HuH-7.5 (cell line): ENCODE measurements around the gene SLC16A4.
"Not testable (repeated sequence)": the region's sequence is repeated elsewhere in the genome, so short reads cannot be mapped to it uniquely, and the experiment has no call there.

ENCODE experiments used
- DNase-seq: peaks from one replicate; pipeline ENCODE4 v3.0.0; 2011; ENCODE audit warnings: low spot score

SLC16A4 gene

DNA sequence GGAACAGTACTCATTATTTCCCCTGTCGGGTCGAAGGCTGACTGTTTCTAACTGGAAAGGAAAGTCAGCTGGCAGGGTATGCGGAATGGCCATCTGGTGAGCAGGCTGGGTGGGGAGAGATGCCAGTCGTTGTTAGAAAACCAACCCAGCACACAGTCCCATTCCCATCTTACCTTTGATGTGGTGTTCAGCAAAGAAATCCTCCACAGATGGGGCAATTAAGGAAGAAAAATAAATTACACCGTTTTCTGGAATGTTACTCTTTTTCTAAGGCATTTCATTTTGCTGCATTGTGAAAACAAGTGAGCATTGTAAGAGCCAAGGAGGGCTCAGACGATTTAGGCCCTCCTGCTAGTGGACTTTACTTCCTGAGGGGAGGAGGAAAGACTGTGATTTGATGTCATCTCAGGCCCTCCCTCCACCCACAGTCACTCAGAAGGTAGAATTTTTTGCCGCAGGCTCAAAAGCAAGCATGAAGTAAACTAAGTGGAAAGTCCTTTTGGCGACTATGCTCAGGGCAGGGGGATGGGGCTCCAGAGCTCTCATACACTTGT lies at the start of gene SLC16A4:
SLC16A4 (minus strand) TSS at position 335 of the 554 bp plus-strand sequence. CDS start 1,703 bp downstream, outside the sequence.
- no peak for DNase-seq

GRCh38 chr1:110439873-110440272 lies 49.0 kb upstream of the SLC16A4 start:
- DNase-seq = not testable (repeated sequence)

DNA sequence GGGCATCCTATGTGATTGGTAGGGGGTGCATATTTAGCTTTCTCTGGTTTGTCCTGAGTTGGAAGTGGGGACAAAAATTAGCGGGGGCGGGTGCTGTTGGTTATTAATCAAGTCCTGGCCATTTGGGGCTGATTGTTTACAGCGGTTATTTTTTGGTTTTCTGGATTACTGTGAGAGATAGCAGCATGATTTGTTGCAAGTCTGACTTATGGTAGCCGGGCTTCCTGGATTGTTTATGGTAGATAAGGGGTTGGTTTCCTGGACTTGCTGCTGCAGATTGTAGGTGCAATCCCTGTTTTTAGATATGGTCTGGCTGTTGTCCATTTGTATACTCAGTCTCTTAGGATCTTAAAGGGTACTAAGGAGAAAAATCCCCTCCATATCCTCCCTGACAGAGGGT lies 48.1 kb upstream of the SLC16A4 start:
- no peak for DNase-seq

DNA sequence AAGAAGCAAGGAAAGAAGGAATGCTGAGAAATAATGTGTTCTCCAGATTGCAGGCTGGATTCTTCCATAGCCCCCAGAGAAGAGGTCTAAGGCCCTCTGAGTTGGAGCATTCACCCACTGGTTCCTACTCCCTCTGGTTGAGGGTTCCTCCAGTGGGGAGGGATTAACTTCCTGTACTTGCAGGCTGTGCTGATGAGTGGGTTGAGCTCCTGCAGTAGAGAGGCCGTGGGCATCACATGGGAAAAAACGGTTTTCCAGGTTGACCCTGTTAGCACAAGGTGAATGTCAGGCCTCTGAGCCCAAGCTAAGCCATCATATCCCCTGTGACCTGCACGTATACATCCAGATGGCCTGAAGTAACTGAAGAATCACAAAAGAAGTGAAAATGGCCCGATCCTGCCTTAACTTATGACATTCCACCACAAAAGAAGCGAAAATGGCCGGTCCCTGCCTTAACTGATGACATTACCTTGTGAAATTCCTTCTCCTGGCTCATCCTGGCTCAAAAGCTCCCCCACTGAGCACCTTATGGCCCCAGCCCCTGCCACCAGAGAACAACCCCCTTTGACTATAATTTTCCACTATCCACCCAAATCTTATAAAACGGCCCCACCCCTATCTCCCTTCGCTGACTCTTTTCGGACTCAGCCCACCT lies 46.9 kb upstream of the SLC16A4 start:
- DNase-seq = not testable (repeated sequence)

DNA sequence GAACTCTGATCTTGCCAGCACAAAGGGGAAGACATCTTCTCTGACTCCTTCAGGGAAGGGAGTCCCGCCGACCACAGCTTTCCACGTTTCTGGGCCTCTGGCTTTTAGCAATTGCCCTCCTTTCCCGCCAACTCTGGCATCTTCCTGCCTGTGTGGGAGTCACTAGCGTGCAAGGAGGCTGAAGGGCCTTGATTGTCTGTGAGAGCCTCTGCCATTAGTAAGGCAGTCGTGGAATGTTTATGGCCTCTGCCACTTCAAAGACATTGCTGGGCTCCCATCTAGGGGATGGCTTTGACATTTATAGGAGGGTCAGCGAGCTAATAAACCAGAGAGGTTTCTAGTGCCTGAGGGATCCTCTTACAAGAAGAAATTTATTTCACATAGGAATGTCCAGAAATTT lies 45.8 kb upstream of the SLC16A4 start:
- no peak for DNase-seq

DNA sequence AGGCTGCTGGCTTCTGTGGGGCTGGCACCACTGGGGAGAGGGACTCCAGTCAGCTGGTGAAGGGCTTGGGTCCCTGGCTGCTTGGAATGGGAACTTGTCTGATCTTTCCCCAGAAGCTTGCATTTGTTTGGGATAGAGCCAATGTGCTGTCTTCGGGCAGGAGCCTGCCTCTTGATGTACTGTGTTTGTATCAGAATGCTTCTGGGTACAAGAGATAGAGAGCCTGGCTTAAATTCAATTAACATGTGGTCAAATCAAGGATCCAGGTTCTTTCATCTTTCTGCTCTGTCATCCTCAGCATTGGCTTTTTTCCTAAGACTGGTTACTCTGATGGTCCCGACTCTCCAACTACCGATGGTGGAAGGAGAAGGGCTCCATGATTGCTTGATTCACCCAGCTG lies 44.1 kb upstream of the SLC16A4 start:
- no peak for DNase-seq

DNA sequence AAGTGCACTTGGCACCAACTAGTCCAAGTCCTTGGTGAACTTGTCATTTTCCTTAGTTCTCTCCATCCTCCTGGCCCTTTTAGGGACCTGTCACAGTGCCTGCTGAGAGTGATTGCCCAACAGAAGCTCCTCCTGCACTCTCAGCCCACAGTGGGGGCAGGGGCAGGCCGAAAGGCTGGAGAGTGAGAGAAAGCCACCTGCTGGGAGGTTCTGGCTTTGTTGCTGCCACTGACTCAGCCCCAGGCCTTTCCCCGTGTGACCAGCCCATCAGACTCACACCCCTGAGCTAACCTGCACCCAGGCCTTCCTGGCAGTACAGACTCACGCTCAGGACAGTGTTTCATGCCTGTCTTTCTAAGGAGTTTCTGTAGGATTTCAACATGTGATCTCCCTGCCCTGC lies 43.0 kb upstream of the SLC16A4 start:
- DNase-seq = peak; percentile 74

- no peak for DNase-seq
Measured at GRCh38 chr1:110433213-110433612, 42.4 kb upstream of the SLC16A4 start.

DNA sequence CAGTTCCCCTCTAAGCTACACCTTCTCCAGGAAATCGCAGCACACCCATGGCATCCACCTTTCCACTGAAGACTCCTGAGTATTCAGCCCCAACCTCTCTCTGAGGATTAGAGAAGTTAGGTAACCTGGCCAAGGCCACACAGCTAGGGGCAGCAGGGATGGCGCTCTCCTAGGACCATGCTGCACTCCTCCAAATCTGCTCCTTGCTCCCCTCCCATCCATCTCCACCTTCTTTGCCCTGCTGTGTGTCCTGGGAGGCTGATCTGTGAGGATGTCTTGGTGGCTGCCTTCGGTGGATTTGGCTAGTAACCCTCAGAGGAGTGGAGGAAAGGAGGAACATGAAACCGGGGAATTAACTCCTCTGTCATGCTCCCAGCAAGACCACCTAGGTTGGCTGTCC lies 40.1 kb upstream of the SLC16A4 start:
- DNase-seq = no peak

GRCh38 chr1:110430366-110430765 lies 39.5 kb upstream of the SLC16A4 start:
- DNase-seq = no peak

- no peak for DNase-seq
Measured at GRCh38 chr1:110428946-110429345, 38.1 kb upstream of the SLC16A4 start.

GRCh38 chr1:110426854-110427253 lies 36.0 kb upstream of the SLC16A4 start:
- DNase-seq = no peak

- no peak for DNase-seq
Measured at GRCh38 chr1:110425612-110426152, 34.9 kb upstream of the SLC16A4 start.

- DNase-seq = no peak
Measured at GRCh38 chr1:110424699-110425611, 34.1 kb upstream of the SLC16A4 start.

DNA sequence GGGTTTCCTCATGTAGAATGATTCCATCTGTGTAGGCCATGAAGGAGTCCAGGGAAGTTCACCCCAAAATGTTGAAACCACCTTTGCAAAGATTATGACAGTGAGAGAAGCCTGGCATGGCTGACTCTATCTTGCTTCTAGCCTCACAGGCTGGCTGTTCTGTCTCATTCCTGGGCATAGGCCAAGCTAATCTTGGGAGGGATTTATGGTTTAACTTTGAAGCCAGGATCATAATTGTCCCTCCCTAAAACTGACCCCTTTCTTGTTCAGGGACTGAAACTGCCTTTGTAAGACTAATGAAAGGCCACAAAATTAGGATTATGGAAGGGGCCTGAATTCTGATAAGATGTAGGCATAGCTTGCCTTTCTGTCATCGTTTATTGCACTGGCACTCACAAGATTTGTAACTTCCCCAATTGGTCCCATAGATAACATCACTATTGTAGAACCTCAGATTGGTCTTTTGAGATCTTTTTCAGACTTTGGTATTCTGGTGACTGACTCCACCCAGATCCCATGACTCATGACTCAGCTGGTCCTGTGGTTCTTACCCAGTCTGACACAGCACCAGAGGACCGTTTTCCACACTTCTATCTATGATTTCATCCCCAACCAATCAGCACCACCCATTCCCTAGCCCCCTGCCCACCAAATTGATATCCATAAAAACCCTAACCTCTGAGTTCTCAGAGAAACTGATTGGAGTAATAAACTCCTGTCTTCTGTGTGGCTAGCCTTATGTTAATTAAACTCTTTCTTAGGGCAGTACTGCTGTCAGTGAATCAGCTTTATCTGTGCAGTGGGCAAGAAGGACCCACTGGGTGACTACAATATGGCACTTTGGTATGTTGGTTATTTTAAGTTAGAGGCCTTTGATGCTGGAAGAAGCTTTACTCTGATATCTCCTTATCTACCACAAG lies 30.3 kb upstream of the SLC16A4 start:
- no peak for DNase-seq

GRCh38 chr1:110420023-110420662 lies 29.3 kb upstream of the SLC16A4 start:
- DNase-seq = no peak

DNA sequence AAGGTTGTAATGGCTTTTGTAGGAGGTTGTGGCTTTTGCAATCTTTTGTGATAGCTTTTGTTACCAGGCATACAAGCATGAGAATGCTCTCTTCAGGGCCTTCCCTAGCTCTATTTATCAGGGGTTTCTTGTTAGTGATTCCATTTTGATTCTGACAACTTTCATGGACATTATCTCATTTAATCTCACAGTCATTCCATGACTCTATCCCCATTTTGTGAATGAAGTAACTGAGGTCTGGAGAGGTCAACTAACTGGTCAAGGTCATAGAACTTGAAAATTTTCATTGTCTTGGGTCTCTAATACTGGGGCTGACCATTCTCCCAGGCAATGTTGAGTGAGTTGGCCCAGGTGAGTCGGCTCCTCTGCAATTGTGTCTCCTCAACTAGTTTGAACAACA lies 27.9 kb upstream of the SLC16A4 start:
- DNase-seq = no peak

GRCh38 chr1:110413045-110413444 lies 22.2 kb upstream of the SLC16A4 start:
- not testable (repeated sequence) for DNase-seq

DNA sequence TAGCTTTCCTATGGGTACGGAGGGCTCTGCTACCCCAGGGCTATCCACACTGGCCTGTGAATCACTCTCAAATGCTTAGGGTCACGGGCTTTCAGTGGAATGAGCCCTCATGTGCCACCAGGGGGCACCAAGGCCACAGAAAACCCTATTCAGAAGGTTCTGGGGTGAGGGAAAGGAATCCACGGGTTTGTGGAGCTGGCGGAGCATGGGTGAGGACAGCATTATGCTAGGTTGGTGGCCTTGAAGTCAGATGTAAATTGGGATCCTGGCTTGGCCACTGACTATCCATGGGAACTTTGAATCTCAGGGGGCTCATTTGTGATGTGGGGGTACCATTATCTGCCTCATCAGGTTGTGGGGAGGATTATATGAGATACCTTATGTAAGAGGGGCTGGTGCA lies 21.8 kb upstream of the SLC16A4 start:
- DNase-seq = peak; percentile 55

- no peak for DNase-seq
Measured at GRCh38 chr1:110411173-110411735, 20.4 kb upstream of the SLC16A4 start.

DNA sequence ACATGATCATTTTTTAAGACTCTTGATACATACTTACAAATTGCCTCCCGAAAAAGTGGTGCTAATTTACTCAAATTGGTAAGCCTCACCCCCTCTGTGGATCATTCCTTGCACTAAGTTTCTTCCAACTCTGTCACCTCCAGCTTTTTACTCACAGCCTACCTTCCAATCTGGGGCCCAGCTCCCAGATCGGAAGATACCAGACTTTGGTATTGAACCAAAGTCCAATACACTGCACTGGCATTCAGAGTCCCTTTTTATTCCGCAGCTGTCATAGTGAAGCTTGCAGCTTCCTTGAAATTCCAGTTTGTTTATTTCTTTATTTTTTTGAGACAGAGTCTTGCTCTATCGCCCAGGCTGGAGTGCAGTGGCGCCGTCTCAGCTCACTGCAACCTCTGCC lies 18.5 kb upstream of the SLC16A4 start:
- no peak for DNase-seq
